ENCODE data around the gene ALKAL2.

Gene ALKAL2

GRCh38 chr2:231521-232185, 56.2 kb downstream of the ALKAL2 start:
- Histone ChIP-seq H3K4me1 (ENCODE audit: low read length) (no peaks in the 10 kb centered on the region), H3K27ac (ENCODE audit: low read length) (no peak overlapping the region), H3K4me3 (ENCODE audit: low read length) (no peak overlapping the region), H3K79me2 (ENCODE audit: low read length) (no peaks in the 10 kb centered on the region), H3F3A (ENCODE audit: insufficient read depth, low read length) (no peaks in the 10 kb centered on the region), H3K4me2 (ENCODE audit: low read depth, low read length) (no peak overlapping the region), H3K9me2 (replicated peaks; ENCODE audit: insufficient read depth, low read length) (no peaks in the 10 kb centered on the region), H3K9me3 (replicated peaks; ENCODE audit: insufficient read depth, low read length) (no peaks in the 10 kb centered on the region), H2AFZ (ENCODE audit: low read length) (no peak overlapping the region), H3K27me3 (replicated peaks; ENCODE audit: insufficient read depth, low read length) (no peaks in the 10 kb centered on the region), H4K20me1 (ENCODE audit: insufficient read depth, low read length) (no peaks in the 10 kb centered on the region), H3K36me3 (replicated peaks; ENCODE audit: insufficient read depth, low read length) (no peaks in the 10 kb centered on the region), H3K9ac (ENCODE audit: low read length) (no peak overlapping the region)
- no peak for DNase-seq
- TF ChIP-seq CTCF (IDR thresholded peaks at IDR 0.05; ENCODE audit: low read length), result no peak
- no peak for TF ChIP-seq EZH2 (optimal IDR thresholded peaks at IDR 0.05; ENCODE audit: low read depth, low read length)
- TF ChIP-seq EZH2phosphoT487 (IDR thresholded peaks at IDR 0.05; ENCODE audit: low read length), result no peak
